ENCODE data around the gene P4HB.
A peak's percentile ranks its signal among the peaks of the same experiment; 100 is the strongest.

The P4HB gene

GRCh38 chr17:81868674-81869220, 8.4 kb upstream of the P4HB start:
- no peak for DNase-seq (ENCODE audit: low read depth in 3 of 3, low spot score in 1 of 3)

- no peak for DNase-seq (ENCODE audit: low read depth in 3 of 3, low spot score in 1 of 3)
Measured at GRCh38 chr17:81867991-81868673, 7.8 kb upstream of the P4HB start.

GRCh38 chr17:81867170-81867990, 7.0 kb upstream of the P4HB start:
- no peak for DNase-seq (ENCODE audit: low read depth in 3 of 3, low spot score in 1 of 3)

- DNase-seq (ENCODE audit: low read depth in 3 of 3, low spot score in 1 of 3) = no peak
Measured at GRCh38 chr17:81866440-81867169, 6.3 kb upstream of the P4HB start.

- DNase-seq (ENCODE audit: low read depth in 3 of 3, low spot score in 1 of 3) = no peak
Measured at GRCh38 chr17:81865733-81866439, 5.6 kb upstream of the P4HB start.

- no peak for DNase-seq (ENCODE audit: low read depth in 3 of 3, low spot score in 1 of 3)
Measured at GRCh38 chr17:81865358-81865732, 5.0 kb upstream of the P4HB start.

- DNase-seq (ENCODE audit: low read depth in 3 of 3, low spot score in 1 of 3) = no peak
Measured at GRCh38 chr17:81863833-81864768, 3.8 kb upstream of the P4HB start.

- DNase-seq (ENCODE audit: low read depth in 3 of 3, low spot score in 1 of 3) = no peak
Measured at GRCh38 chr17:81863123-81863675, 2.9 kb upstream of the P4HB start.

GRCh38 chr17:81860756-81861568, 627 bp upstream of the P4HB start:
- peak; percentile 98 to 99 (median 99) for DNase-seq (ENCODE audit: low read depth in 3 of 3, low spot score in 1 of 3)

- no peak for DNase-seq (ENCODE audit: low read depth in 3 of 3, low spot score in 1 of 3)
Measured at GRCh38 chr17:81858967-81859905, 1.1 kb downstream of the P4HB start.

- no peak for DNase-seq (ENCODE audit: low read depth in 3 of 3, low spot score in 1 of 3)
Measured at GRCh38 chr17:81858170-81858966, 2.0 kb downstream of the P4HB start.

GRCh38 chr17:81854974-81855774, 5.2 kb downstream of the P4HB start:
- no peak for DNase-seq (ENCODE audit: low read depth in 3 of 3, low spot score in 1 of 3)

GRCh38 chr17:81852237-81852636, 8.1 kb downstream of the P4HB start:
- no peak for DNase-seq (ENCODE audit: low read depth in 3 of 3, low spot score in 1 of 3)

- DNase-seq (ENCODE audit: low read depth in 3 of 3, low spot score in 1 of 3) = no peak
Measured at GRCh38 chr17:81851423-81851822, 8.9 kb downstream of the P4HB start.

- no peak for DNase-seq (ENCODE audit: low read depth in 3 of 3, low spot score in 1 of 3)
Measured at GRCh38 chr17:81849457-81849856, 10.9 kb downstream of the P4HB start.

Data from stimulated activated CD4-positive, alpha-beta T cell treated with anti-CD3 and anti-CD28 coated beads, TNF-alpha, amount 100 ng/mL, for 1 hour (primary cell).